Measurements from ENCODE around the gene SOCS4.

The SOCS4 gene

DNA sequence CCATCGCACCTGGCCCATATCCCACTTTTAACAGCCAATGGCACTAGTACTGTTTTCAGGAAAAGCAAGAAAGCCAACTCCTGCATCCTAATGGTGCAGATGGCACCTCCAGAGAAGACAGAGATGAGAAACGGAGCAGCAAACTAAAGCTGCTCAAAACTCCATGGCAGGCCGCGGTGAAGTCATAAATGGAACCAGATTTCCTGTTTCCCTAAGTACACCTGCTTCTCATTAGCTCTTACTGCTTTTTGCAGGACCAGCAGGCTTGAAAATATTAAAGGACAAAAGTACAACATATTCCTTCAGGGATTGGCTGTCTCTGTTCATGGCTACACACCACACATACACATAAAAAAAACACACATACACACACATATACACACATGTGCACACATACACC lies 65.3 kb downstream of the SOCS4 start:
- no peak for DNase-seq

- DNase-seq = no peak
These were observed 67.5 kb downstream of the SOCS4 start for GRCh38 chr14:55094292-55095157.

DNA sequence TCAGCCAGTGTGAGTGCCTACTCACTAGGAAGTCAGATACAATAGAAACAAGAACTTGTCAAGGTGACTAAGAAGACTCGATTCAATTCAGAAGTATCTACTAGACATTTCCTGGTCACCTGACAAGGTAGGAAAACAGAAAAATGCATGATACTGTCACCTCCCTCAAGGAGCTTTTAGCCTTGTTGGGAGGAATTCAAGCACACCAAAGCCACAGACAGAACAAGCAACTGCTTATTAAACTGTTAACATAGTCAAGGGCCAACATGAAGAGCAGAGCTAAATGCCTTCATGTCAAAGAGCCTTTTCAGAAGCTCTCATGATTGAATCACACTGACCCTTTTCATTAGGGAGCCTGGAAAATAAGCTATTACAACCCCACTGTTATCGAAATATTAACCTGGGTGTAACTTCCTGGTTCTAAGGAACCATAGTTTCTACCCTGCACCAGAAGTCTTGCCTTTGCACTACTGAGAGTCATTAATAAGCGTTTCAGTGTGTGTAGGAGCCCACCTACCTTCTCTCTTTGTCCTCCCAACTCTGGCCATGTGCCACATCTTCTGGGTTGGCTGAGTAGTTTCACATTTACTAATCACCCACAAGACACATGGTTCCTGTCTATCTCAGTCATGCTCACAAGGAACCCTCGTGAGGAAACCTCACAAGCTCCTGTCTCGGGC lies 71.0 kb downstream of the SOCS4 start:
- DNase-seq = peak; percentile 47

DNA sequence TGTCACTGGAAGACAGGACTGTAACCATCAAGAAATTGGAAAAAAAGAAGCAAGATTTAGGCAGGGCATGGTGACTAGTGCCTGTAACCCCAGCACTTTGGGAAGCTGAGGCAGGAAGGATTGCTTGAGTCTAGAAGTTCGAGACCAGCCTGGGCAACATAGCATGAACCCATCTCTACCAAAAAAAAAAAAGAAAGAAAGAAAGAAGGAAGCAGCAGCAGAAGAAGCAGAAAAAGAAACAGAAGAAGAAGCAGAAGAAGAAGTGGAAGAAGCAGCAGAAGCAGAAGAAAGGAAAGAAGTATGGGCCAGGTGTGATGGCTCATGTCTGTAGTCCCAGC lies 71.5 kb downstream of the SOCS4 start:
- DNase-seq = no peak

Measured in NCI-H2029 (cell line).